NCI-H187 (cell line): ENCODE measurements around the gene ARPC5.

Experiments
- DNase-seq, 2 experiments: peaks; one replicate each; lab custom pipeline; 2025; lab: John Stamatoyannopoulos, UW

ARPC5 gene

DNA sequence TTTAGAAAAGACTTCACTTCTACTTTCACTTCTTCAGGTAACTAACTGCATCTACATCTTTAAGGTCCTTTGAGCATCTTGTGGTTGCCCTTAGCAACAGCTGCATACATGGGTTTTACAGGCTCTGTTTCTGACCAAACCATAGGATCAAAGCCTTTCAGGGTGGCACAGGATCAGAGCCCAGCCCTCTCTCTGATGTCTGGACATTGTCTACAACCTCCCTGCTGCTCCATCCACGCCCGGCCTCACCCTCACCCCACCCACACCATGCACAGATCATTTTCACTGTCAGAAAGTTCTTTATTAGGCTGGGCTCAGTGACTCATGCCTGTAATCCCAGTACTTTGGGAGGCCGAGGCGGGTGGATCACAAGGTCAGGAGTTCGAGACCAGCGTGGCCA lies 50.5 kb downstream of the ARPC5 start:
- no peak for DNase-seq

DNA sequence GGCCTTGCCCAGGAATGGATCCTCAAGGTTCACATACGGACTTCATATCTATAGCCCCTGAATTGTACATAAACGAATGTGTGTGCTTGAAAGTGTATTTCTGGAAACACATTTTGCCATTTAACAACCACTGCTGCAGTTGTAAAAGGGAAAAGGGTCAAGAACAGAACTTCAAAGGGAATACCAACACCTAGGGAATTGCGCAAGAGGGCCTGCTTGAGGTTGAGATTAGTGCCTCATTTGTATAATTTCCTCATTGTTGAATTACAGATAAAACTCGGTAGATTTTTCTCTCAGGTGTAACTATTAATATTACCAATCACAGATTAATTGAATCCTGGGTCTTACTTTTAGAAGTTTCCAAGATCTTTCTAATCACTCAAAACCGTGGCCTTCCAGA lies 51.4 kb downstream of the ARPC5 start:
- no peak for DNase-seq

DNA sequence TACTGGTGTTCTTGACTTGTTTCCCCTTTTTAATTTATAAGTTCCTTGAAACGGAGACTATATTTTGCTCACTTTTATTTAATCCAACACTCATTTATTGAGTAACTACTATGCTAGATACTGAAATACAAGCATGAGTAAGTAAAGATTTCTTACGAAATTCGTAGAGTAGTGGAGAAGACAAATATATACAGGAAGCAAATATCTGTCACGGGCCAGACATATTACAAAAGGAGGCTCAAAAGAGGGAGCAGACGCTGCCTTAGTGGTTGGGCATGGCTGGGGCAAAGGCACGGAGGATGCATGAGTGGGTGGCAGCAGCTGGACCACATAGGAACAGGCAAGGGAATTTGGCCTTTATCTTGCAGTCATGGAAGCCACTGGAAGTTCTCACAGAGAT lies 52.1 kb downstream of the ARPC5 start:
- DNase-seq = no peak

DNA sequence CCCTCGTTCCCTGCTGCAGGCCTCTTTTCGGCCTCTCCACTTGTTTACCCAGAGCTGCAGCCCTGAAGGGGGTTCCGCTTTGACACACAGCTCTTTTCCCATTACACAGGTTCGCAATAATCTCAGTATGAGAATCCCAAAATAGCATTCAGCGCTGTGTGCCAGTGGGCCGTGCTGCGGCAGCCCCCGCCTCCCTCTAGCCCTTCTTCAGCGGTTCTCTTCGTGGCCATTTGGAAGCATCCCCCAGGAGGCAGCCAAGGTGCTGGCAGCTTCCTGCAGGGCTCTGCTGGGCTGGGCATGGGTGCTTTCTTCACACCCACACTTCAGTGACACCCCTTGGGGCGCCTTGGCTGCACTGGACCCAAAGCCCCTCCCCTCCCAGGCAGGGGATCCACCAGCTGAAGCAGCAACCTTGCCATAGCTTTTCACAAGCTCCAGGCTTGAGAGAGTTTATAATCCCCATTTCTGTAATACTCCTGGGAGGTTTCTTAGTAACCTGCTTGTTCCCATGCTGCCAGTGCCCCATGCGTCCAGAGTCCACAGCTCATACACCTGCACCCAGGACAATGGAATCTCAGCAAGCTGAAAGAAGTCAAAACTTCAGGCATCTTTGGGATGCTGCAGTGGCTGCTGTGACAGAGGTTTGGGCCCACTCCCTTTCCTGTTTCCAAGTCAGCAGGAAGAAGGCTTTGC lies 53.4 kb downstream of the ARPC5 start:
- DNase-seq = no peak

DNA sequence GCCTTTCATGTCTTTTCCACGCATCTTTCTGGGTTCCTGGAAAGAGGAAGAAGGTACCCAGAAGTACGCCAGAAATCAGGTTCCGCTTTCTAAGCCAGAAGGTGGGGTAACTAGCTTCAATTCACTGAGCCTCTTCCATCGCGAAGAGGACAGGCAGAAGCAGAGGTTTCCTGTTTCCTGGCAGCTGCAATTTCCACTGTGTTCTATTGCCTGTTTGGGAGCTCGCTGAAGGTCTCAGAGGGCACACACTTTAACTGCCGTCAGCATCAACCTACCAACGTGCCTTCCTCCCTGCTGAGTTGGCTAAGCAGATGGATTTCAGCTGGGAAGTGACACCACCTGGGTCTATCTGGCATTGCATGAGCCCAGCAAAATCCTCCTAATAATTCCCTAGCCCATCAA lies 55.3 kb downstream of the ARPC5 start:
- peak; percentile 22 to 37 for DNase-seq

DNA sequence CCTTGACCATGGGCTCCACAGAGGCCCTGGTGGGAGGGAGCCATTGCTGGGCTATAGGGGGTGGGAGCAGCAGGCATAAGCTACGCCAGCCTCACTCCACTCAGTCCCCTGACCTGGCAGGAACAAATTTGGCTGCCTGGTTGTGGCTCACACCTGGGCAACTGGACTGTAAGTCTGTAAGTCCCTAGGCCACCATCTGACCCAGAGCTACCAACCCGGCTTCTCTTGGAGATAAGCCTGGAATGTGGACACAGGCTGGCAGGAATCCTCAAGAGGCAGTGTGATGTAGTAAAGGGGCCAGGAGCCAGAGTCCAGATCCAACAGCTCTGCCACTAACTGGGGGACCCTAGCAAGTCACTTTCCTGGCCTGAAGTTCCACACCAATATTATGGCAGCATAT lies 56.7 kb downstream of the ARPC5 start:
- no peak for DNase-seq

DNA sequence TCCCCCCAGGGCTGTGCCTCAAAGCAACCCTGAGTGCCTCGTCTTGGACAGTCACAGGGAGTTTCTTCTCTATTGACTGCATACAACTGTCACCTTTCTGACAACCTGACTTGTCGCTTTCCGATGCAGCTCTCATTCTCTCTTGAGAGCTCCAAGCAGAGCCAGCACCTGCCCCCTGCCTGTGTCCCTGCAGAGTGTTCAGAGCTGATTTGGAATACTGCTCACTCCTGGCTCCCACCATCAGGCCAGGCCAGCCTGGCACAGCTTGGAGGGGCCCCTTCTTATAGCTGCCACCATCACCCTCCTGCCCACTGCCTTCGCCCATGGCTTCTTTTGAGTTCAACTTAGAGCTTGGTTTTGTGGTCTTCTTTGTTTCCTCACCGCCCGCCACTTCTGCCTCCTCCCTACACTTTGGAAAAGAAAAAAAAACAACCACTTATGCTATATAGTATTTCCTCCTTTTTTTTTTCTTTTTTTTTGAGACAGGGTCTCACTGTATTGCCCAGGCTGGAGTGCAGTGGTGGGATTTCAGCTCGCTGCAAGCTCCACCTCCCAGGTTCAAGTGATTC lies 57.6 kb downstream of the ARPC5 start:
- DNase-seq = no peak

DNA sequence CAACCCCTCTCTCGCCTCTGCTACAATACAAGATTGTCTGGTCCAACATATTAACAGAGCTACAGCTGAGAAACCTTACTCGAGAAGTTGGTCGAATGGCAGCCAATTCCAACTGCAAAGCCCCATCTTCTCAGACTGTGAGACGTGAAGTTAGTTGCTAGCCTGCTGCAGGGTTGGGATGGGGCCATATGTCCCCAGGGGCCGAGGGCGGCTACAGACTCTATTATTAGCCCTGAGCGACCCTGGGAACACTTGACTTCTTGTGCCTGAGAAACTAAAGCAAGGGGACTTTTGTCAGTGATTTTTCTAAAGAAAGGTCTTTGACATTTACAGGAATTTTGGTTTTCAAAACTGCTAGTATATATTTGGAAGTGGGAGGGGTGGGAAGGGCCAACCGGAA lies 59.0 kb downstream of the ARPC5 start:
- no peak for DNase-seq

DNA sequence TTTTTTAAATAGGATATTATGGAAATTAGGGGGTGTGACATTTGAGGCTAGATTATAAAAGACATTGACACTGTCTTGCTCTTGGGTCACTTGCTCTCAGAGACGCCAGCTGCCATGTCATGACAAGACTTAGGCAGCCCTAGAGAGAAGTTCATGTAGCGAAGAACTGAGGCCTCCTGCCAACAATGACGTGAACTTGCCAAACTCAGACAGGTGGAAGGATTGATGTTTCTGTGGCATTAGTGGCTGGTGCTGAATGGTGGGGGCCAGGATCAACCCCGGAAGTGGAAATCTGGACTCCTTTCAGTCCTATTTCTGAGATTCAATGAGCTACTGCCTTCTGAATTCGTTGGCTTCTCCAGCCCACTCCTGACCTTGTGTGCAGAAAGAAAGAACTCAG lies 60.0 kb downstream of the ARPC5 start:
- DNase-seq = no peak

DNA sequence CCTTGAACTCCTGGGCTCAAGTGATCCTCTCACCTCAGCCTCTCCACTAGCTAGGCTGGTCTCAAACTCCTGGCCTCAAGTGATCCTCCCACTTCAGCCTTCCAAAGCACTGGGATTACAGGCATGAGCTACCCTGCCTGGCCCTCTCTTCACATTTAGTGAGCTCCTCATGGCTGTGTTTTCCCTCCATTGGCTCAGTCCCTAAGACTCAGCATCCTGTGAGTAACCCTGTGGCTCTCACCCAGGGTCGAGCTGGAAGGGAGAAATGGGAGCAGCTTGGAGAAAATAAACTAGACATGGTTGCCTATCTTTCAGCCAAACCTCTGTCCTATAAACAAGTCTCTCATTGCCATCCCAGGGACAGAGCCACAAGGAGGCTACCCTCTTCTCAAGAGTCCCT lies 62.9 kb downstream of the ARPC5 start:
- no peak for DNase-seq

DNA sequence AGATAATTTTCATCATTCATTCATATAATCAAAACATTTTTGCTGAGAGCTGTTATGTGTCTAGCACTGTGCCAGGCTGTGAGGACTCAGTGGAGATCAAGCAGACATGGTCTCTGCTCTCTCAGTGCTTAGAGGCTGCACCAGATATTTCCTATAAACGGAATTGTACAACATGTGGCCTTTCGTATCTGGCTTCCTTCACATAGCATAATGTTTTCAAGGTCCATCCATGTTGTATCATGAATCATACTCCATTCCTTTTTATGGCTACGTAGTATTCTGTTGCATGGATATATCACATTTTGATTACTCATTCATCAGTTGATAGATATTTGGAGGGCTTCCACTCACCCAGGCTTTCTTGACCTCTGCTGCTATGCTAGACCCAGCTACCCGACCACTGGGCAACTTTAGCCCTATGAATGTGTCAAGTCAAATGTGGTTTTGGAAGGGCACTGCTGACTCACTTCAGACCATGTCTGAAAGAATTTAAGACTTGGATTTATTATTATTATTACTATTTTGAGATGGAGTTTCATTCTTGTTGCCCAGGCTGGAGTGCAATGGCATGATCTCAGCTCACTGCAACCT lies 63.8 kb downstream of the ARPC5 start:
- no peak for DNase-seq
